Spleen (tissue), 11 donors: ENCODE data around the gene ALG1. TPM values are rescaled to one million over a fixed set of nuclear protein-coding genes. Genes with fewer than 3 reads are reported as not detected.
"Not testable (repeated sequence)": the region's sequence is repeated elsewhere in the genome, so short reads cannot be mapped to it uniquely, and the experiment has no call there.

ENCODE experiments used
- DNase-seq: peaks from one replicate; pipeline ENCODE4 v3.0.0-alpha.2; 2020
- H3K27ac ChIP-seq, 8 donors: fragments of 200-600 bp; sonication (generic) in 7 of 8; 1 replicate in 4 of 8; 2 replicates in 4 of 8; pipeline versions ENCODE4 v1.5.0 to v1.8.0; 2016 to 2021; ENCODE audit warnings: inconsistent platforms in 4 of 8, mild to moderate bottlenecking in 4 of 8, moderate library complexity in 1 of 8
- H3K27me3 ChIP-seq, 7 donors: fragments of 200-600 bp; sonication (generic) in 6 of 7; replicated peaks in 1 of 7; 1 replicate in 4 of 7; 2 replicates in 3 of 7; pipeline versions ENCODE4 v1.5.0 to v1.8.0; 2016 to 2021; ENCODE audit warnings: inconsistent platforms in 3 of 7, mild to moderate bottlenecking in 1 of 7
- H3K36me3 ChIP-seq, 6 donors: fragments of 200-600 bp; sonication (generic) in 5 of 6; 1 replicate in 4 of 6; 2 replicates in 2 of 6; pipeline versions ENCODE4 v1.5.0 to v1.8.0; 2016 to 2021; ENCODE audit warnings: inconsistent platforms in 2 of 6
- H3K4me1 ChIP-seq, 6 donors: fragments of 200-600 bp; sonication (generic) in 5 of 6; 1 replicate in 3 of 6; 2 replicates in 3 of 6; pipeline versions ENCODE4 v1.5.0 to v1.8.0; 2016 to 2021; ENCODE audit warnings: inconsistent platforms in 3 of 6
- H3K4me3 ChIP-seq, 8 donors: fragments of 200-600 bp; sonication (generic) in 7 of 8; 1 replicate in 4 of 8; 2 replicates in 4 of 8; pipeline versions ENCODE4 v1.5.0 to v1.8.0; 2016 to 2021; ENCODE audit warnings: inconsistent platforms in 4 of 8, mild to moderate bottlenecking in 4 of 8, moderate library complexity in 2 of 8
- H3K9me3 ChIP-seq, 8 donors: fragments of 200-600 bp; sonication (generic) in 7 of 8; 1 replicate in 4 of 8; 2 replicates in 4 of 8; pipeline versions ENCODE4 v1.5.0 to v1.8.0; 2016 to 2021; ENCODE audit warnings: inconsistent platforms in 4 of 8
- POLR2A ChIP-seq, 3 donors: fragments of 450-650 bp; IDR thresholded peaks; one replicate each; pipeline ENCODE4 v1.5.1; 2017; ENCODE audit warnings: antibody characterized with exemption in 3 of 3, mild to moderate bottlenecking in 1 of 3
- POLR2AphosphoS5 ChIP-seq, 3 donors: sonication (generic); formaldehyde crosslinking; IDR thresholded peaks; one replicate each; pipeline ENCODE4 v1.5.1; 2017; ENCODE audit warnings: antibody characterized with exemption in 3 of 3
- WGBS, 5 donors: extraction: QIAGEN DNeasy Blood & Tissue Kit in 3 of 5; methylation state at CpG; one replicate each; pipeline versions ENCODE4 v1.1.5 to v1.1.7; 2013 to 2018; 5-methylcytosine and 5-hydroxymethylcytosine counted together
- intact Hi-C: fragments of 100-400 bp; cut with DNase I; formaldehyde crosslinking; loops from one replicate; pipeline ENCODE4 v1.15.0; 2023; ENCODE audit warnings: low total_unique reads
- polyA plus RNA-seq, 3 donors: library from polyadenylated mRNA; stranded (reverse); fragments of 200-250 nt; gene quantifications; one replicate each; pipeline ENCODE4 v1.2.1, GENCODE V29; 2013
- total RNA-seq, 7 donors: library from RNA; depleted of rRNA in 3 of 7; stranded (reverse); fragments of >200 nt in 3 of 7; fragmentation: NEBNext Ultra II Directional in 4 of 7; extraction: Animal tissue kit (Norgen Biotek cat#: 25700) in 4 of 7; gene quantifications; one replicate each; pipeline versions ENCODE4 v1.1.0 to v1.2.1, GENCODE V29; 2016 to 2021
- TF ChIP-seq, protein P1 (sequence below), 11 experiments: fragments of 200-600 bp in 7 of 11; fragments of 450-650 bp in 4 of 11; sonication (generic) in 4 of 11; IDR thresholded peaks in 8 of 11; conservative IDR thresholded peaks in 3 of 11; 1 replicate in 7 of 11; 2 replicates in 4 of 11; pipeline versions ENCODE4 v1.4.0 to v1.8.0; 2016 to 2021; ENCODE audit warnings: antibody characterized with exemption in 11 of 11, inconsistent platforms in 4 of 11, mild to moderate bottlenecking in 1 of 11
- donor health status: healthy with polysubstance abuse.
- donor health status: DM: no; HTN: no; CAD: no; lungs with moderate emphysema.
- donor health status: DM: no; HTN: no; CAD: no.
- donor health status: Bipolar disorder and iron deficiency.
- donor health status: healthy.
- donor health status: DM: no; HTN: no; CAD: no.
- donor health status: DM: yes; HTN: yes; CAD: no.

Gene ALG1
- total and polyA plus RNA-seq, 10 donors = 13.0 to 46.2 (median 21.1) TPM

DNA sequence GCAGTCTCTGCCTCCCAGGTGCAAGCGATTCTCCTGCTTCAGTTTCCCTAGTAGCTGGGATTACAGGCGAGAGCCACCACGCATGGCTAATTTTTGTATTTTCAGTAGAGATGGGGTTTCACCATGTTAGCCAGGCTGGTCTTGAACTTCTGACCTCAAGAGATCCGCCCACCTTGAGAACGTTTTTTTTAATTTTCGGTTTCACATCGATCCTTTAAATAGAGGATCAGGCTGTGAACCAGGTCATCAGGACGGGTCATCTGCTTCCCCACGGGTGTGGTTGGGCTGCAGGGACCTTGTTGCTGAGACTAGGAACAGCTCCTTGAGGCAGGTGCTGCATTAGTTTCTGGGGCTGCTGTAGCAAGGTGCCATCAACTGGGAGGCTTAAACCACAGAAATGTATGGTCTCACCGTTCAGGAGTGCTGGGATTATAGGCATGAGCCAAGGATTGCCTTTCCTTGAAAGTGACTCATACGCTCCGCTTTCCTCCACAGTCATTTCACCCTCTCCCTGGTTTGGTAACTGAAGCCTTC lies 30.0 kb upstream of the ALG1 start:
- H3K4me1 ChIP-seq = no peaks in the 10 kb centered on the region
- WGBS, 5 donors = 69 to 80% (median 76%) methylated on average over 12 of the region's 12 CpGs
- DNase-seq = peak; percentile 46
- H3K27me3 ChIP-seq = no peaks in the 10 kb centered on the region
- H3K36me3 ChIP-seq = peaks cover 0 to 22% (median 0%) of the 10 kb centered on the region in 6 donors
- TF ChIP-seq, protein P1, sequence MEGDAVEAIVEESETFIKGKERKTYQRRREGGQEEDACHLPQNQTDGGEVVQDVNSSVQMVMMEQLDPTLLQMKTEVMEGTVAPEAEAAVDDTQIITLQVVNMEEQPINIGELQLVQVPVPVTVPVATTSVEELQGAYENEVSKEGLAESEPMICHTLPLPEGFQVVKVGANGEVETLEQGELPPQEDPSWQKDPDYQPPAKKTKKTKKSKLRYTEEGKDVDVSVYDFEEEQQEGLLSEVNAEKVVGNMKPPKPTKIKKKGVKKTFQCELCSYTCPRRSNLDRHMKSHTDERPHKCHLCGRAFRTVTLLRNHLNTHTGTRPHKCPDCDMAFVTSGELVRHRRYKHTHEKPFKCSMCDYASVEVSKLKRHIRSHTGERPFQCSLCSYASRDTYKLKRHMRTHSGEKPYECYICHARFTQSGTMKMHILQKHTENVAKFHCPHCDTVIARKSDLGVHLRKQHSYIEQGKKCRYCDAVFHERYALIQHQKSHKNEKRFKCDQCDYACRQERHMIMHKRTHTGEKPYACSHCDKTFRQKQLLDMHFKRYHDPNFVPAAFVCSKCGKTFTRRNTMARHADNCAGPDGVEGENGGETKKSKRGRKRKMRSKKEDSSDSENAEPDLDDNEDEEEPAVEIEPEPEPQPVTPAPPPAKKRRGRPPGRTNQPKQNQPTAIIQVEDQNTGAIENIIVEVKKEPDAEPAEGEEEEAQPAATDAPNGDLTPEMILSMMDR (IDR thresholded peaks at IDR 0.05 in 8 of 11, conservative IDR thresholded peaks at IDR 0.05 in 3 of 11) = no peak
- TF ChIP-seq POLR2AphosphoS5 (IDR thresholded peaks at IDR 0.05) (no peak), POLR2A (IDR thresholded peaks at IDR 0.05) (no peak)
- H3K27ac ChIP-seq = no peak overlapping the region
- H3K4me3 ChIP-seq = no peak overlapping the region
- intact Hi-C loops = no loop called here
- H3K9me3 ChIP-seq = no peaks in the 10 kb centered on the region

DNA sequence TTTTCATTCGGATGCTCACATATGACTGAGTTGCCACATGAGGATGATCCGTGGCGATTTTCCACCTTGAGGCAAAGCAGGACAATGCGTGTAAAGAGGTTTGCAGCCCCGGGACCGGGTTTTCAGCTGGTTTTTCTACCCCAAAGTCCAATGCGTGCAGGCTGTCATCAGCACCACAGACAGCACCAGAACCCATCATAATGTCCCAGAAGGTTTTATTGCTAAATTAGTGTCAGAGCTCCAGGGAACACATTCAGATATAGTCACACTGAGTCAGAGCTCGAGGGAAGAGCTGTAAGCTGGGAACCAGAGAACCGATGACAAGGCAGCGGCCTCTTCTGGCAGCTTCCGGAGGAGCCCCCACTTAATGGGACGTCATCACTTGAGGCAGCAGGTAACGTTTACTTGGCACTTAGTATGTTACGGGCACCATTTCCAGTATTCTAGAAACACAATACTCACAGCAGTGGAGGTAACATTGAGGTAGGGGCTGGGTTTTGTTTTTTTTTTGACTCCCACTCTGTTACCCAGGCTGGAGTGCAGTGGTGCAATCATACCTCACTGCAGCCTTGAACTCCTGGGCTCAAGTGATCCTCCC lies 29.0 kb upstream of the ALG1 start:
- H3K27me3 ChIP-seq = no peaks in the 10 kb centered on the region
- H3K4me3 ChIP-seq = no peak overlapping the region
- no peaks in the 10 kb centered on the region for H3K9me3 ChIP-seq
- TF ChIP-seq POLR2AphosphoS5 (IDR thresholded peaks at IDR 0.05) = no peak
- TF ChIP-seq POLR2A (IDR thresholded peaks at IDR 0.05) = no peak
- TF ChIP-seq, protein P1 (IDR thresholded peaks at IDR 0.05 in 8 of 11, conservative IDR thresholded peaks at IDR 0.05 in 3 of 11) = no peak
- no peaks in the 10 kb centered on the region for H3K4me1 ChIP-seq
- 78 to 87% (median 84%) methylated on average over 14 of the region's 14 CpGs for WGBS, 5 donors
- peaks cover 0 to 22% (median 0%) of the 10 kb centered on the region in 6 donors for H3K36me3 ChIP-seq
- intact Hi-C loops = no loop called here
- no peak overlapping the region for H3K27ac ChIP-seq
- DNase-seq = no peak

DNA sequence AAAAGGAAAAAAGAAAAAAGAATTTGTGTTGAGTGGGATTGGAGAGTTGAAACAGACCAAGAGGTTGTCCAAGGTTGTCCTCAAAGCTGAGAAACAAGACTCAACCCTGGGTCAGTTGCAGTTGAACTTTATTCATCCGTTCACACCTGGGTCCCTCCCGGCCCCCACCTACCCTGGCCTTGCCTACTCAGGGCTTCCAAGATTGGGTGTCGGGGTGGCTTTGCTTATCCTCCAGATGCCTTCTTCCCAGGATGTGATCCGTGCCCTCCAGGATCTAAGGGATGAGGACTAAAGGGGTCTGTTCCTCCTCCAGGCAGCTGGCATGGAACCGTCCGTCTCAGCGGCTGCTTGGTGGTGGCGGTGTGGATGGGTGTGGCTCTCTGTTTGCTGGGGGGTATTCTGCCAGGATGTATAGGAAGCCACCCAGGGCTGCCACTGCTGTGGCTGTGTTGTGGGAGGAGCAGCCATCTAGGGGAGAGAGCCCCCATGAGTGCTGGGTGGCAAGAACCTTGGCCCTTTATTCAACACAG lies 27.6 kb upstream of the ALG1 start:
- Histone ChIP-seq H3K27me3 (no peaks in the 10 kb centered on the region), H3K27ac (no peak overlapping the region), H3K9me3 (peaks cover 0 to 5% (median 0%) of the 10 kb centered on the region in 8 donors), H3K4me1 (no peaks in the 10 kb centered on the region), H3K4me3 (no peak overlapping the region), H3K36me3 (peaks cover 0 to 22% (median 0%) of the 10 kb centered on the region in 6 donors)
- intact Hi-C loops = no loop called here
- WGBS, 5 donors = 91 to 93% (median 92%) methylated on average over 8 of the region's 8 CpGs
- TF ChIP-seq, protein P1 (IDR thresholded peaks at IDR 0.05 in 8 of 11, conservative IDR thresholded peaks at IDR 0.05 in 3 of 11) = no peak
- TF ChIP-seq POLR2AphosphoS5 (IDR thresholded peaks at IDR 0.05) (no peak), POLR2A (IDR thresholded peaks at IDR 0.05) (no peak)
- peak; percentile 35 for DNase-seq

DNA sequence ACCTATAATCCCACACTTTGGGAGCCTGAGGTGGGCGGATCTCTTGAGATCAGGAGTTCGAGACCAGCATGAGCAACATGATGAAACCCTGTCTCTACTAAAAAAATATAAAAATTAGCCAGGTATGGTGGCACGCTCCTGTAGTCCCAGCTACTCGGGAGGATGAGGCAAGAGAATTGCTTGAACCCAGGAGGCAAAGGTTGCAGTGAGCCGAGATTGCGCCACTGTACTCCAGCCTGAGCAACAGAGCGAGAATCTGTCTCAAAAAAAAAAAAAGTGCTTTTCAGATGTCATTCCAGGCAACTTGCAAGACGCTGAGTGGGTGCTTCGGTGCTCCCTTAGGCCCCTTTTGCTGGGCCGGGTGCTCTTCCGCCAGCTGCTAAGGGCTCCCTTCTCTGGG lies 27.1 kb upstream of the ALG1 start:
- H3K4me3 ChIP-seq, DNase-seq, H3K4me1 ChIP-seq, H3K9me3 ChIP-seq, H3K27me3 ChIP-seq, intact Hi-C loops, H3K27ac ChIP-seq: not testable (repeated sequence)
- WGBS, 5 donors = 88 to 97% (median 92%) methylated on average over 11 of the region's 11 CpGs
- peaks cover 0 to 22% (median 0%) of the 10 kb centered on the region in 6 donors for H3K36me3 ChIP-seq
